H1 (cell line): ENCODE measurements around the gene TIMP3. TPM values are rescaled to one million over a fixed set of nuclear protein-coding genes. Genes with fewer than 3 reads are reported as not detected.

Experiments
- CTCF ChIA-PET: fragments of 300-600 bp; sonication (Branson Sonifier 250); formaldehyde crosslinking; loops from one replicate; lab custom pipeline; 2021; ENCODE audit not compliant: partially characterized antibody; lab: Charles Lee
- POLR2A ChIA-PET: fragments of 300-600 bp; sonication (Branson Sonifier 250); formaldehyde crosslinking; loops from one replicate; lab custom pipeline; 2021; ENCODE audit warnings: inconsistent platforms; ENCODE audit not compliant: partially characterized antibody; lab: Charles Lee
- DNase-seq, 2 experiments: peaks; one replicate each; pipeline versions ENCODE4 v3.0.0 to v3.0.0-alpha.2; 2010 to 2022; ENCODE audit warnings: low spot score in 2 of 2, low read depth in 1 of 2, mixed read lengths in 1 of 2
- FAIRE-seq: peaks from 2 replicates; lab custom pipeline; 2011; peaks lifted over from hg19 to GRCh38; lab: Jason Lieb, UNC
- H2AFZ ChIP-seq: 2 replicates; pipeline ENCODE4 v1.8.1; 2012; ENCODE audit warnings: low read length, inconsistent platforms
- H2AK5ac ChIP-seq: 2 replicates; pipeline ENCODE4 v1.6.1; 2013; ENCODE audit warnings: low read depth, low read length
- H2BK120ac ChIP-seq: replicated peaks from 2 replicates; pipeline ENCODE3; 2013; ENCODE audit warnings: low read depth, low read length, inconsistent platforms
- H2BK12ac ChIP-seq: 2 replicates; pipeline ENCODE4 v1.6.1; 2013; ENCODE audit warnings: low read depth, low read length
- H2BK15ac ChIP-seq: 2 replicates; pipeline ENCODE4 v1.6.1; 2013; ENCODE audit warnings: low read length
- H2BK20ac ChIP-seq: 2 replicates; pipeline ENCODE4 v1.6.1; 2013; ENCODE audit warnings: low read length
- H2BK5ac ChIP-seq: 2 replicates; pipeline ENCODE4 v1.6.1; 2013; ENCODE audit warnings: low read depth, low read length
- H3K14ac ChIP-seq: 2 replicates; pipeline ENCODE4 v1.6.1; 2013; ENCODE audit warnings: inconsistent platforms; ENCODE audit not compliant: insufficient read length
- H3K18ac ChIP-seq: 2 replicates; pipeline ENCODE4 v1.6.1; 2013; ENCODE audit warnings: low read length; ENCODE audit errors: extremely low read depth
- H3K23ac ChIP-seq: 2 replicates; pipeline ENCODE4 v1.6.1; 2013; ENCODE audit warnings: inconsistent platforms; ENCODE audit not compliant: insufficient read length
- H3K23me2 ChIP-seq: 2 replicates; pipeline ENCODE4 v1.6.1; 2013; ENCODE audit warnings: low read depth, low read length
- H3K27ac ChIP-seq: 2 replicates; pipeline ENCODE4 v1.6.1; 2011; ENCODE audit warnings: low read depth, low read length, inconsistent platforms
- H3K27me3 ChIP-seq, 4 experiments: replicated peaks in 1 of 4; 1 replicate in 1 of 4; 2 replicates in 3 of 4; pipeline versions ENCODE4 v1.6.1 to v1.8.1; 2011 to 2013; ENCODE audit warnings: low read length in 3 of 4, mild to moderate bottlenecking in 3 of 4, inconsistent platforms in 2 of 4, mixed read lengths in 2 of 4, moderate library complexity in 1 of 4; ENCODE audit not compliant: control insufficient read depth in 3 of 4, insufficient read depth in 3 of 4; ENCODE audit errors: extremely low read depth in 1 of 4
- H3K36me3 ChIP-seq, 4 experiments: 2 replicates each; pipeline versions ENCODE4 v1.6.1 to v1.8.1; 2011 to 2013; ENCODE audit warnings: mild to moderate bottlenecking in 4 of 4, low read length in 3 of 4, moderate library complexity in 2 of 4, control low read depth in 1 of 4, inconsistent platforms in 1 of 4; ENCODE audit not compliant: insufficient read depth in 4 of 4, control insufficient read depth in 2 of 4
- H3K4ac ChIP-seq: replicated peaks from 2 replicates; pipeline ENCODE3; 2013; ENCODE audit warnings: low read length, low read depth, mixed read lengths, inconsistent platforms; ENCODE audit not compliant: insufficient read length
- H3K4me1 ChIP-seq, 4 experiments: replicated peaks in 1 of 4; 1 replicate in 1 of 4; 2 replicates in 3 of 4; pipeline versions ENCODE4 v1.6.1 to v1.8.1; 2011 to 2013; ENCODE audit warnings: low read length in 3 of 4, inconsistent platforms in 2 of 4, mixed read lengths in 1 of 4; ENCODE audit not compliant: insufficient read depth in 4 of 4, control insufficient read depth in 3 of 4
- H3K4me2 ChIP-seq, 2 experiments: 2 replicates each; pipeline versions ENCODE4 v1.6.1 to v1.8.1; 2011 to 2013; ENCODE audit warnings: low read depth in 2 of 2, low read length in 2 of 2, control low read depth in 1 of 2, inconsistent platforms in 1 of 2, mild to moderate bottlenecking in 1 of 2; ENCODE audit not compliant: insufficient read depth in 1 of 2
- H3K4me3 ChIP-seq, 4 experiments: fragments of 200-600, 300-600 bp in 1 of 4; sonication (generic), shearing (Covaris generic), sonication (Bioruptor Twin) in 1 of 4; 2 replicates each; pipeline versions ENCODE4 v1.5.1 to v1.8.1; 2011 to 2016; ENCODE audit warnings: low read length in 4 of 4, low read depth in 3 of 4, control low read depth in 2 of 4, inconsistent platforms in 2 of 4, mild to moderate bottlenecking in 2 of 4, mixed read lengths in 1 of 4, moderate library complexity in 1 of 4; ENCODE audit not compliant: insufficient read depth in 2 of 4; ENCODE audit errors: extremely low read depth in 1 of 4
- H3K56ac ChIP-seq: replicated peaks from 2 replicates; pipeline ENCODE3; 2013; ENCODE audit warnings: low read depth, mild to moderate bottlenecking, mixed read lengths, low read length, inconsistent platforms; ENCODE audit not compliant: insufficient read length
- H3K79me1 ChIP-seq: 2 replicates; pipeline ENCODE4 v1.6.1; 2013; ENCODE audit warnings: low read depth, low read length, control low read depth
- H3K79me2 ChIP-seq, 2 experiments: 2 replicates each; pipeline versions ENCODE4 v1.6.1 to v1.8.1; 2012 to 2013; ENCODE audit warnings: low read length in 2 of 2, mild to moderate bottlenecking in 2 of 2, inconsistent platforms in 1 of 2; ENCODE audit not compliant: insufficient read depth in 2 of 2, control insufficient read depth in 1 of 2
- H3K9ac ChIP-seq, 4 experiments: replicated peaks in 1 of 4; 1 replicate in 1 of 4; 2 replicates in 3 of 4; pipeline versions ENCODE4 v1.6.1 to v1.8.1; 2011 to 2013; ENCODE audit warnings: low read depth in 3 of 4, low read length in 3 of 4, control low read depth in 2 of 4, mild to moderate bottlenecking in 2 of 4, moderate library complexity in 2 of 4, inconsistent platforms in 1 of 4; ENCODE audit errors: extremely low read depth in 1 of 4
- H3K9me3 ChIP-seq, 2 experiments: 2 replicates each; pipeline versions ENCODE4 v1.6.1 to v1.8.1; 2012 to 2013; ENCODE audit warnings: mild to moderate bottlenecking in 2 of 2, moderate library complexity in 2 of 2, control low read depth in 1 of 2, inconsistent platforms in 1 of 2, low read depth in 1 of 2, low read length in 1 of 2, mixed read lengths in 1 of 2; ENCODE audit not compliant: insufficient read depth in 2 of 2
- H4K20me1 ChIP-seq, 2 experiments: replicated peaks in 1 of 2; 2 replicates each; pipeline versions ENCODE3 to v1.8.1; 2011 to 2013; ENCODE audit warnings: inconsistent platforms in 2 of 2, low read length in 2 of 2, mild to moderate bottlenecking in 1 of 2; ENCODE audit not compliant: insufficient read depth in 2 of 2, control insufficient read depth in 1 of 2
- H4K5ac ChIP-seq: 2 replicates; pipeline ENCODE4 v1.6.1; 2013; ENCODE audit warnings: low read length, low read depth, mixed read lengths, inconsistent platforms; ENCODE audit not compliant: insufficient read length
- H4K8ac ChIP-seq: 2 replicates; pipeline ENCODE4 v1.8.0; 2013; ENCODE audit warnings: mild to moderate bottlenecking, moderate library complexity, low read length, inconsistent platforms; ENCODE audit not compliant: insufficient read depth; ENCODE audit errors: extremely low read depth
- H4K91ac ChIP-seq: replicated peaks from 2 replicates; pipeline ENCODE3; 2013; ENCODE audit warnings: low read length, mixed read lengths, inconsistent platforms; ENCODE audit not compliant: insufficient read length
- EZH2 ChIP-seq: fragments of 200-600 bp; sonication (generic); IDR thresholded peaks from 2 replicates; pipeline ENCODE4 v1.7.1; 2012; ENCODE audit warnings: low read depth, mild to moderate bottlenecking, moderate library complexity, low read length, inconsistent platforms; ENCODE audit not compliant: severe bottlenecking
- GTF2F1 ChIP-seq: IDR thresholded peaks from 2 replicates; pipeline ENCODE4 v1.6.1; 2012; ENCODE audit warnings: low read depth, low read length, improper control_type of control experiment, borderline replicate concordance
- KDM4A ChIP-seq: IDR thresholded peaks from one replicate; pipeline ENCODE4 v1.7.1; 2012; ENCODE audit warnings: low read depth, mild to moderate bottlenecking, moderate library complexity, low read length, inconsistent platforms; ENCODE audit not compliant: severe bottlenecking
- TBP ChIP-seq: IDR thresholded peaks from 2 replicates; pipeline ENCODE4 v1.6.1; 2011; ENCODE audit warnings: low read depth, low read length, improper control_type of control experiment
- WGBS, 2 experiments: shearing (Covaris generic) in 1 of 2; methylation state at CpG; one replicate each; pipeline versions ENCODE4 v1.1.6 to v1.1.7; 2013 to 2015; ENCODE audit warnings: low lambda C conversion rate in 2 of 2, mixed read lengths in 2 of 2, inconsistent platforms in 1 of 2, low coverage in 1 of 2, missing lambda C conversion rate in 1 of 2; ENCODE audit not compliant: insufficient replicate concordance in 2 of 2, insufficient coverage in 1 of 2, insufficient read length in 1 of 2; ENCODE audit errors: extremely low coverage in 1 of 2, missing lambda C conversion rate in 1 of 2; 5-methylcytosine and 5-hydroxymethylcytosine counted together
- polyA plus RNA-seq, 7 experiments: library from polyadenylated mRNA; depleted of rRNA in 3 of 7; stranded (reverse) in 5 of 7; unstranded in 2 of 7; fragments of >200 nt in 5 of 7; fragments of 200-250 nt in 2 of 7; gene quantifications; 1 replicate in 5 of 7; 2 replicates in 1 of 7; 4 replicates in 1 of 7; pipeline versions ENCODE4 v1.2.1 to v1.2.3, GENCODE V29; 2011 to 2013; ENCODE audit warnings: missing spikeins in 2 of 7, mixed read lengths in 2 of 7
- total RNA-seq: library from RNA; stranded (reverse); fragmentation: NEBNext Ultra II Directional; extraction: Animal tissue kit (Norgen Biotek cat#: 25700); gene quantifications from 2 replicates; pipeline ENCODE4 v1.2.1, GENCODE V29; 2021

Gene TIMP3
- total and polyA plus RNA-seq, 2 of the 8 experiments (the other 6 are each of a cell fraction or from before 2014, with no cell fraction given), result 1.3 to 4.7 TPM

GRCh38 chr22:32903507-32903906 lies 102.0 kb downstream of the TIMP3 start:
- no peaks in the 10 kb centered on the region for H3K79me2 ChIP-seq
- no peak overlapping the region for H2BK12ac ChIP-seq
- H3K27me3 ChIP-seq, result no peaks in the 10 kb centered on the region
- no peak overlapping the region for H3K56ac ChIP-seq
- H3K4me2 ChIP-seq, result no peak overlapping the region
- no peak overlapping the region for H3K23ac ChIP-seq
- H3K4me1 ChIP-seq, result no peaks in the 10 kb centered on the region
- no peak overlapping the region for H2BK120ac ChIP-seq
- no peak overlapping the region for H3K4me3 ChIP-seq
- H3K23me2 ChIP-seq, result no peaks in the 10 kb centered on the region
- H3K9ac ChIP-seq, result no peak overlapping the region
- no peak overlapping the region for H4K8ac ChIP-seq
- H4K20me1 ChIP-seq, result no peaks in the 10 kb centered on the region
- H2BK5ac ChIP-seq, result no peak overlapping the region
- no peak for FAIRE-seq
- H3K4ac ChIP-seq, result no peak overlapping the region
- H3K18ac ChIP-seq, result no peak overlapping the region
- POLR2A ChIA-PET, result interaction anchor here (0.6 kb wide), 1 partner anchor 19 kb away, joined by 3 read pairs; no protein-coding TSS in a partner anchor
- no peak overlapping the region for H4K91ac ChIP-seq
- no peak overlapping the region for H2BK15ac ChIP-seq
- WGBS, 2 experiments, result 91% methylated on average over 5 of the region's 5 CpGs; no CpG with 5 or more reads in 1 of the 2 experiments
- no peak overlapping the region for H4K5ac ChIP-seq
- no peak overlapping the region for H2AFZ ChIP-seq
- CTCF ChIA-PET, result interaction anchor here (0.8 to 2.7 kb wide), 7 partner anchors 14 to 154 kb away, joined by 3 to 6 read pairs (median 4); partner anchors contain the start of gene SYN3
- H3K9me3 ChIP-seq, result no peaks in the 10 kb centered on the region
- H3K14ac ChIP-seq, result no peak overlapping the region
- H2AK5ac ChIP-seq, result no peak overlapping the region
- no peak overlapping the region for H3K27ac ChIP-seq
- no peaks in the 10 kb centered on the region for H3K79me1 ChIP-seq
- H3K36me3 ChIP-seq, result no peaks in the 10 kb centered on the region
- H2BK20ac ChIP-seq, result no peak overlapping the region
- no peak for DNase-seq
- TF ChIP-seq GTF2F1 (no peak), KDM4A (no peak), EZH2 (no peak), TBP (no peak)
